ENCODE data around the gene TMEM156. TPM values are rescaled to one million over a fixed set of nuclear protein-coding genes. Genes with fewer than 3 reads are reported as not detected.

The TMEM156 gene
- total and polyA plus RNA-seq, 2 donors (not counting 3 experiments of a cell fraction or from before 2014, with no cell fraction given): 0.39 to 1.00 TPM

- Histone ChIP-seq H3K36me3 (ENCODE audit: control insufficient read depth in 2 of 2, extremely low read depth in 1 of 2, insufficient read depth in 2 of 2, low read length in 2 of 2) (no peaks in the 10 kb centered on the region), H3K9me1 (replicated peaks; ENCODE audit: control insufficient read depth, extremely low read depth, insufficient read depth, low read length) (no peaks in the 10 kb centered on the region), H3K79me2 (ENCODE audit: control insufficient read depth, insufficient read depth, low read length) (peaks cover 48% of the 10 kb centered on the region), H3K4me3 (replicated peaks in 1 of 3; ENCODE audit: insufficient read depth in 1 of 3, low read depth in 1 of 3, low read length in 3 of 3) (no peak overlapping the region), H3K9me3 (replicated peaks; ENCODE audit: control insufficient read depth, insufficient read depth, low read length) (no peaks in the 10 kb centered on the region), H3K4me1 (ENCODE audit: control insufficient read depth, extremely low read depth, insufficient read depth, low read length) (no peaks in the 10 kb centered on the region), H3K27me3 (ENCODE audit: control insufficient read depth in 2 of 2, insufficient read depth in 2 of 2, low read length in 2 of 2) (no peaks in the 10 kb centered on the region), H3K9ac (replicated peaks; ENCODE audit: extremely low read depth, insufficient read depth, low read length) (no peak overlapping the region), H2AFZ (ENCODE audit: low read depth, low read length) (no peak overlapping the region), H3K27ac (ENCODE audit: insufficient read depth, low read depth, low read length) (no peak overlapping the region), H3K4me2 (ENCODE audit: insufficient read depth, low read length) (no peak overlapping the region), H4K20me1 (replicated peaks; ENCODE audit: control insufficient read depth, extremely low read depth, insufficient read depth, low read length) (no peaks in the 10 kb centered on the region)
- POLR2A ChIA-PET: no interaction called here
- no peak for DNase-seq (ENCODE audit: low read depth, low spot score)
- no peak for FAIRE-seq
- intact Hi-C loops (cut with micrococcal nuclease): no loop called here
- dilution Hi-C loops (cut with MboI; ENCODE audit: extremely low pct_ligation_motif_present, low sequenced_read_pairs): no loop called here
- TF ChIP-seq EZH2 (IDR thresholded peaks at IDR 0.05; ENCODE audit: borderline replicate concordance, low read depth, low read length, severe bottlenecking) (no peak), JUN (IDR thresholded peaks at IDR 0.05; ENCODE audit: borderline replicate concordance, insufficient read depth, insufficient read length, low read depth) (no peak), MYC (IDR thresholded peaks at IDR 0.05; ENCODE audit: low read depth, low read length) (no peak), FOS (IDR thresholded peaks at IDR 0.05; ENCODE audit: borderline replicate concordance, insufficient read depth, low read length) (no peak), POLR2AphosphoS5 (IDR thresholded peaks at IDR 0.05; ENCODE audit: insufficient read depth, low read depth, low read length) (no peak), MAX (IDR thresholded peaks at IDR 0.05; ENCODE audit: insufficient read depth, insufficient read length) (no peak), GATA2 (IDR thresholded peaks at IDR 0.05; ENCODE audit: insufficient read depth, insufficient read length, low read depth, low read length) (no peak), CTCF (IDR thresholded peaks at IDR 0.05; ENCODE audit: extremely low read depth in 1 of 2, insufficient read depth in 1 of 2, low read depth in 1 of 2, low read length in 2 of 2) (no peak), POLR2A (IDR thresholded peaks at IDR 0.05; ENCODE audit: low read depth, low read length) (no peak)
- CTCF ChIA-PET: interaction anchor here (1.0 to 1.5 kb wide), 2 partner anchors 10 to 11 kb away, joined by 3 to 4 read pairs; no protein-coding TSS in a partner anchor
- no TSS peak for BruUV-seq (replicated peaks)
Observed at GRCh38 chr4:39053983-39054382, 21.8 kb upstream of the TMEM156 start.
